ENCODE data around the gene AOPEP.

GRCh38 chr9:94938384-94938783 is 211.9 kb downstream of the AOPEP start:
- TF ChIP-seq POLR2A (IDR thresholded peaks at IDR 0.05) (no peak), CTCF (IDR thresholded peaks at IDR 0.05) (no peak)
